Fibroblast of the conjunctiva (primary cell): ENCODE results near the gene NALCN.
"Not testable (repeated sequence)": the region's sequence is repeated elsewhere in the genome, so short reads cannot be mapped to it uniquely, and the experiment has no call there.

Experiments
- DNase-seq: peaks from one replicate; pipeline ENCODE4 v3.0.0-alpha.2; 2010; ENCODE audit warnings: low read depth

The NALCN gene

GRCh38 chr13:101341464-101341863 is 74.8 kb downstream of the NALCN start:
- DNase-seq, result no peak

- no peak for DNase-seq
Observed at GRCh38 chr13:101339202-101339601, 77.1 kb downstream of the NALCN start.

GRCh38 chr13:101332583-101332982 is 83.7 kb downstream of the NALCN start:
- no peak for DNase-seq

GRCh38 chr13:101331731-101332130 is 84.6 kb downstream of the NALCN start:
- DNase-seq, result no peak

- no peak for DNase-seq
Observed at GRCh38 chr13:101327871-101328270, 88.4 kb downstream of the NALCN start.

- DNase-seq, result no peak
Observed at GRCh38 chr13:101326710-101327109, 89.6 kb downstream of the NALCN start.

- no peak for DNase-seq
Observed at GRCh38 chr13:101325423-101325822, 90.9 kb downstream of the NALCN start.

- no peak for DNase-seq
Observed at GRCh38 chr13:101323601-101324000, 92.7 kb downstream of the NALCN start.

GRCh38 chr13:101317986-101318523 is 98.3 kb downstream of the NALCN start:
- no peak for DNase-seq

- not testable (repeated sequence) for DNase-seq
Observed at GRCh38 chr13:101313479-101313878, 102.8 kb downstream of the NALCN start.

GRCh38 chr13:101309014-101309619 is 107.2 kb downstream of the NALCN start:
- DNase-seq, result peak; percentile 28

- no peak for DNase-seq
Observed at GRCh38 chr13:101308247-101309013, 107.9 kb downstream of the NALCN start.

GRCh38 chr13:101307181-101307701 is 109.1 kb downstream of the NALCN start:
- no peak for DNase-seq

GRCh38 chr13:101306773-101307172 is 109.5 kb downstream of the NALCN start:
- DNase-seq, result no peak

GRCh38 chr13:101305981-101306411 is 110.3 kb downstream of the NALCN start:
- no peak for DNase-seq

- DNase-seq, result no peak
Observed at GRCh38 chr13:101303521-101303920, 112.8 kb downstream of the NALCN start.

GRCh38 chr13:101301053-101301452 is 115.3 kb downstream of the NALCN start:
- no peak for DNase-seq

GRCh38 chr13:101300531-101300930 is 115.8 kb downstream of the NALCN start:
- DNase-seq, result no peak

- no peak for DNase-seq
Observed at GRCh38 chr13:101298517-101298916, 117.8 kb downstream of the NALCN start.

- no peak for DNase-seq
Observed at GRCh38 chr13:101297794-101298193, 118.5 kb downstream of the NALCN start.

- no peak for DNase-seq
Observed at GRCh38 chr13:101292711-101293110, 123.6 kb downstream of the NALCN start.

- no peak for DNase-seq
Observed at GRCh38 chr13:101291646-101292515, 124.4 kb downstream of the NALCN start.
